ENCODE data around the gene RIF1. TPM values are rescaled to one million over a fixed set of nuclear protein-coding genes. Genes with fewer than 3 reads are reported as not detected.

RIF1 gene
- total and polyA plus RNA-seq, 7 donors, result 3.7 to 35.0 (median 17.5) TPM

- DNase-seq, result no peak
- peak; percentile 28 to 64 (median 58) for ATAC-seq
- WGBS, 3 donors, result 43 to 63% (median 44%) methylated on average over 3 of the region's 3 CpGs
- intact Hi-C loops (cut with DNase I), result no loop called here
- TF ChIP-seq CTCF (IDR thresholded peaks at IDR 0.05), result no peak
- Histone ChIP-seq H3K36me3 (ENCODE audit: insufficient read depth in 1 of 2, low read depth in 1 of 2) (peaks cover 8 to 82% of the 10 kb centered on the region in 2 donors), H3K4me1 (peaks cover 4% of the 10 kb centered on the region), H3K27me3 (ENCODE audit: insufficient read depth in 3 of 3, low read length in 2 of 3) (no peaks in the 10 kb centered on the region), H3K9me3 (no peaks in the 10 kb centered on the region), H3K4me3 (no peak overlapping the region), H3K27ac (no peak overlapping the region)
Observed at GRCh38 chr2:151465771-151466170, 56.1 kb downstream of the RIF1 start.

- Histone ChIP-seq H3K27ac (peak overlapping the region; percentile 12), H3K9me3 (no peaks in the 10 kb centered on the region), H3K36me3 (ENCODE audit: insufficient read depth in 1 of 2, low read depth in 1 of 2) (peaks cover 0 to 64% of the 10 kb centered on the region in 2 donors), H3K4me3 (no peak overlapping the region), H3K4me1 (peaks cover 4% of the 10 kb centered on the region), H3K27me3 (ENCODE audit: insufficient read depth in 3 of 3, low read length in 2 of 3) (no peaks in the 10 kb centered on the region)
- TF ChIP-seq CTCF (IDR thresholded peaks at IDR 0.05), result no peak
- DNase-seq (no peak), ATAC-seq (no peak)
- intact Hi-C loops (cut with DNase I), result no loop called here
- WGBS, 3 donors, result 89 to 98% (median 96%) methylated on average over 1 of the region's 1 CpG
Observed at GRCh38 chr2:151470556-151470955, 60.9 kb downstream of the RIF1 start.

GRCh38 chr2:151472966-151473365, 63.3 kb downstream of the RIF1 start:
- ATAC-seq (peak; percentile 3 to 37 (median 19)), DNase-seq (no peak)
- TF ChIP-seq CTCF (IDR thresholded peaks at IDR 0.05), result no peak
- H3K27ac ChIP-seq, result peak overlapping the region; percentile 67
- H3K4me1 ChIP-seq, result no peaks in the 10 kb centered on the region
- WGBS, 3 donors, result 53 to 67% (median 57%) methylated on average over 3 of the region's 3 CpGs
- no peaks in the 10 kb centered on the region for H3K27me3 ChIP-seq (ENCODE audit: insufficient read depth in 3 of 3, low read length in 2 of 3)
- H3K36me3 ChIP-seq (ENCODE audit: insufficient read depth in 1 of 2, low read depth in 1 of 2), result peaks cover 0 to 71% of the 10 kb centered on the region in 2 donors
- H3K9me3 ChIP-seq, result no peaks in the 10 kb centered on the region
- intact Hi-C loops (cut with DNase I), result no loop called here
- H3K4me3 ChIP-seq, result no peak overlapping the region

GRCh38 chr2:151475071-151475470, 65.4 kb downstream of the RIF1 start:
- intact Hi-C loops (cut with DNase I), result no loop called here
- Histone ChIP-seq H3K27me3 (ENCODE audit: insufficient read depth in 3 of 3, low read length in 2 of 3) (no peaks in the 10 kb centered on the region), H3K9me3 (no peaks in the 10 kb centered on the region), H3K27ac (no peak overlapping the region), H3K36me3 (ENCODE audit: insufficient read depth in 1 of 2, low read depth in 1 of 2) (peaks cover 0 to 54% of the 10 kb centered on the region in 2 donors), H3K4me3 (no peak overlapping the region), H3K4me1 (no peaks in the 10 kb centered on the region)
- ATAC-seq (no peak), DNase-seq (no peak)
- 65 to 79% (median 67%) methylated on average over 2 of the region's 2 CpGs for WGBS, 3 donors
- no peak for TF ChIP-seq CTCF (IDR thresholded peaks at IDR 0.05)

- TF ChIP-seq CTCF (IDR thresholded peaks at IDR 0.05), result no peak
- Histone ChIP-seq H3K4me1 (no peaks in the 10 kb centered on the region), H3K9me3 (no peaks in the 10 kb centered on the region), H3K27me3 (ENCODE audit: insufficient read depth in 3 of 3, low read length in 2 of 3) (no peaks in the 10 kb centered on the region), H3K27ac (no peak overlapping the region), H3K4me3 (no peak overlapping the region), H3K36me3 (ENCODE audit: insufficient read depth in 1 of 2, low read depth in 1 of 2) (peaks cover 0 to 56% of the 10 kb centered on the region in 2 donors)
- intact Hi-C loops (cut with DNase I), result no loop called here
- DNase-seq (no peak), ATAC-seq (peak in 1 of 4 donors; percentile 11)
- 35 to 78% (median 44%) methylated on average over 1 of the region's 1 CpG for WGBS, 3 donors
Observed at GRCh38 chr2:151476287-151476686, 66.6 kb downstream of the RIF1 start.
